Osteocyte (in vitro differentiated cells): ENCODE data around the gene COL4A1. TPM values are rescaled to one million over a fixed set of nuclear protein-coding genes. Genes with fewer than 3 reads are reported as not detected.

Experiments used
- DNase-seq: peaks from one replicate; pipeline ENCODE4 v3.0.0; 2021; ENCODE audit warnings: mixed read lengths; ENCODE audit not compliant: unreplicated experiment; ENCODE audit errors: extremely low spot score
- H3K27ac Mint-ChIP-seq: one replicate; pipeline ENCODE4 v1.8.0; 2021; ENCODE audit warnings: mild to moderate bottlenecking, mixed read lengths; ENCODE audit not compliant: unreplicated experiment
- H3K27me3 Mint-ChIP-seq: one replicate; pipeline ENCODE4 v1.8.0; 2021; ENCODE audit warnings: mixed read lengths; ENCODE audit not compliant: unreplicated experiment
- H3K36me3 Mint-ChIP-seq: one replicate; pipeline ENCODE4 v1.8.0; 2021; ENCODE audit warnings: mixed read lengths; ENCODE audit not compliant: unreplicated experiment
- H3K4me1 Mint-ChIP-seq: one replicate; pipeline ENCODE4 v1.8.0; 2021; ENCODE audit warnings: mixed read lengths; ENCODE audit not compliant: unreplicated experiment
- H3K4me3 Mint-ChIP-seq: one replicate; pipeline ENCODE4 v1.8.0; 2021; ENCODE audit warnings: mild to moderate bottlenecking, moderate library complexity, mixed read lengths; ENCODE audit not compliant: unreplicated experiment
- H3K9me3 Mint-ChIP-seq: one replicate; pipeline ENCODE4 v1.8.0; 2021; ENCODE audit warnings: mixed read lengths; ENCODE audit not compliant: unreplicated experiment
- CTCF ChIP-seq: fragments of 200-600 bp; sonication (generic); IDR thresholded peaks from 2 replicates; pipeline ENCODE4 v1.5.0; 2021; ENCODE audit warnings: antibody characterized with exemption, mild to moderate bottlenecking, moderate library complexity
- total RNA-seq: library from RNA; stranded (reverse); gene quantifications from 2 replicates; pipeline ENCODE4 v1.2.1, GENCODE V29; 2021

The COL4A1 gene
- total RNA-seq, 1 donor from 2014 or later: 3,181 TPM

- Mint-ChIP-seq H3K27me3 (no peaks in the 10 kb centered on the region), H3K4me1 (peaks cover 65% of the 10 kb centered on the region), H3K36me3 (peaks cover 13% of the 10 kb centered on the region), H3K9me3 (no peaks in the 10 kb centered on the region), H3K27ac (peak overlapping the region; percentile 81), H3K4me3 (no peak overlapping the region)
- no peak for TF ChIP-seq CTCF
- peak; percentile 46 for DNase-seq
These were observed 52.0 kb downstream of the COL4A1 start for GRCh38 chr13:110254751-110255553.

GRCh38 chr13:110254151-110254679 is 52.7 kb downstream of the COL4A1 start:
- peak; percentile 5 for TF ChIP-seq CTCF
- H3K9me3 Mint-ChIP-seq: no peaks in the 10 kb centered on the region
- H3K27ac Mint-ChIP-seq: peak overlapping the region; percentile 81
- H3K27me3 Mint-ChIP-seq: no peaks in the 10 kb centered on the region
- H3K4me3 Mint-ChIP-seq: no peak overlapping the region
- DNase-seq: peak; percentile 46
- H3K4me1 Mint-ChIP-seq: peaks cover 68% of the 10 kb centered on the region
- H3K36me3 Mint-ChIP-seq: peaks cover 13% of the 10 kb centered on the region

GRCh38 chr13:110251193-110251819 is 55.7 kb downstream of the COL4A1 start:
- Mint-ChIP-seq H3K27ac (peak overlapping the region; percentile 99), H3K4me1 (peaks cover 76% of the 10 kb centered on the region), H3K4me3 (no peak overlapping the region), H3K27me3 (no peaks in the 10 kb centered on the region), H3K9me3 (no peaks in the 10 kb centered on the region), H3K36me3 (peaks cover 10% of the 10 kb centered on the region)
- peak; percentile 82 for DNase-seq
- TF ChIP-seq CTCF: no peak

- H3K4me1 Mint-ChIP-seq: peaks cover 80% of the 10 kb centered on the region
- peak overlapping the region; percentile 99 for H3K27ac Mint-ChIP-seq
- no peak for TF ChIP-seq CTCF
- no peaks in the 10 kb centered on the region for H3K9me3 Mint-ChIP-seq
- H3K27me3 Mint-ChIP-seq: no peaks in the 10 kb centered on the region
- peak overlapping the region; percentile 55 for H3K4me3 Mint-ChIP-seq
- H3K36me3 Mint-ChIP-seq: peaks cover 14% of the 10 kb centered on the region
- DNase-seq: peak; percentile 86
These were observed 56.6 kb downstream of the COL4A1 start for GRCh38 chr13:110250258-110250891.
